HepG2 (cell line): ENCODE data around the gene CDK8.

ENCODE experiments used
- BCL6 ChIP-seq: IDR thresholded peaks from 2 replicates; pipeline ENCODE4 v1.6.1; 2016; ENCODE audit warnings: missing genetic modification reagents, missing compliant biosample characterization
- DNMT1 ChIP-seq: sonication (generic); formaldehyde crosslinking; IDR thresholded peaks from 2 replicates; pipeline ENCODE4 v1.5.1; 2020; ENCODE audit warnings: mild to moderate bottlenecking, missing genetic modification reagents
- FOXA3 ChIP-seq: IDR thresholded peaks from 2 replicates; pipeline ENCODE4 v1.6.1; 2016; ENCODE audit warnings: missing genetic modification reagents, missing compliant biosample characterization
- FOXJ3 ChIP-seq: sonication (generic); formaldehyde crosslinking; IDR thresholded peaks from 2 replicates; pipeline ENCODE4 v1.4.0; 2020; ENCODE audit warnings: missing genetic modification reagents, mild to moderate bottlenecking, borderline replicate concordance
- MXD1 ChIP-seq: sonication (generic); formaldehyde crosslinking; IDR thresholded peaks from 2 replicates; pipeline ENCODE4 v1.4.0; 2020; ENCODE audit warnings: mild to moderate bottlenecking, missing genetic modification reagents
- POLR2A ChIP-seq, 2 experiments: IDR thresholded peaks; 2 replicates each; pipeline ENCODE4 v1.6.1; 2011; ENCODE audit warnings: low read depth in 2 of 2, low read length in 2 of 2, mild to moderate bottlenecking in 1 of 2, moderate library complexity in 1 of 2; ENCODE audit not compliant: insufficient read depth in 1 of 2
- ZKSCAN1 ChIP-seq: fragments of 150-350 bp; IDR thresholded peaks from 2 replicates; pipeline ENCODE4 v1.6.1; 2014; ENCODE audit warnings: low read length
- ZNF292 ChIP-seq: sonication (generic); formaldehyde crosslinking; IDR thresholded peaks from 2 replicates; pipeline ENCODE4 v1.8.1; 2022; ENCODE audit warnings: mild to moderate bottlenecking, low read depth, missing genetic modification reagents, borderline replicate concordance
- ZNF597 ChIP-seq: sonication (generic); formaldehyde crosslinking; IDR thresholded peaks from 2 replicates; pipeline ENCODE4 v1.5.0; 2020; ENCODE audit warnings: missing genetic modification reagents
- TF ChIP-seq, protein P1 (sequence below): sonication (generic); formaldehyde crosslinking; IDR thresholded peaks from 2 replicates; pipeline ENCODE4 v1.5.0; 2020; ENCODE audit warnings: mild to moderate bottlenecking, missing genetic modification reagents, moderate library complexity
- TF ChIP-seq, protein P2 (sequence below), 2 experiments: sonication (generic) in 1 of 2; formaldehyde crosslinking in 1 of 2; IDR thresholded peaks; 2 replicates each; pipeline versions ENCODE4 v1.6.1 to v1.9.0; 2014 to 2022; ENCODE audit warnings: antibody characterized with exemption in 1 of 2, borderline replicate concordance in 1 of 2, inconsistent platforms in 1 of 2, low read depth in 1 of 2, missing genetic modification reagents in 1 of 2

DNA sequence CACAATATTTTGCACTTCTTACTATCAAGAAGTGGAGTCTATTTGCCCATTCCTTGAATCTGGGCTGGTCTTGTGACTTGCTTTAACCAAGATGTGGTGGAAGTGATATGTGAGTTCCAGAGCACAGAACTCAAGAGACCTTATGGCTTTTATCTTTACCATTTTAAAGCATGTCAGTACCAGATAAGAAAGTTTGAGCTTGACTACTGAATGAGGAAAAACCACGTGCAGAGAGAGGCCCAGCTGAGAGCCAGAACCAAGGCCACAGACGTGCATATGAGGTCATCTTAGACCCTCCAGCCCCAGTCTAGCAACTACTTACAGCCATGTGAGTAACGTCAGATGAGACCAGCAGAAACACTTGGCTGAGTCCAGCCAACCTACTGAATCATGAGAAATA, 6.3 kb upstream of the CDK8 start:
- no peak for TF ChIP-seq FOXJ3 (CRISPR knock-in tag)
- TF ChIP-seq, protein P1, sequence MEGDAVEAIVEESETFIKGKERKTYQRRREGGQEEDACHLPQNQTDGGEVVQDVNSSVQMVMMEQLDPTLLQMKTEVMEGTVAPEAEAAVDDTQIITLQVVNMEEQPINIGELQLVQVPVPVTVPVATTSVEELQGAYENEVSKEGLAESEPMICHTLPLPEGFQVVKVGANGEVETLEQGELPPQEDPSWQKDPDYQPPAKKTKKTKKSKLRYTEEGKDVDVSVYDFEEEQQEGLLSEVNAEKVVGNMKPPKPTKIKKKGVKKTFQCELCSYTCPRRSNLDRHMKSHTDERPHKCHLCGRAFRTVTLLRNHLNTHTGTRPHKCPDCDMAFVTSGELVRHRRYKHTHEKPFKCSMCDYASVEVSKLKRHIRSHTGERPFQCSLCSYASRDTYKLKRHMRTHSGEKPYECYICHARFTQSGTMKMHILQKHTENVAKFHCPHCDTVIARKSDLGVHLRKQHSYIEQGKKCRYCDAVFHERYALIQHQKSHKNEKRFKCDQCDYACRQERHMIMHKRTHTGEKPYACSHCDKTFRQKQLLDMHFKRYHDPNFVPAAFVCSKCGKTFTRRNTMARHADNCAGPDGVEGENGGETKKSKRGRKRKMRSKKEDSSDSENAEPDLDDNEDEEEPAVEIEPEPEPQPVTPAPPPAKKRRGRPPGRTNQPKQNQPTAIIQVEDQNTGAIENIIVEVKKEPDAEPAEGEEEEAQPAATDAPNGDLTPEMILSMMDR (CRISPR knock-in tag): no peak
- no peak for TF ChIP-seq ZNF597 (CRISPR knock-in tag)
- TF ChIP-seq BCL6 (CRISPR knock-in tag): no peak
- no peak for TF ChIP-seq MXD1
- TF ChIP-seq POLR2A (IDR thresholded peaks at IDR 0.05; ENCODE audit: insufficient read depth in 1 of 2, low read depth in 2 of 2, low read length in 2 of 2): no peak
- TF ChIP-seq, protein P2, sequence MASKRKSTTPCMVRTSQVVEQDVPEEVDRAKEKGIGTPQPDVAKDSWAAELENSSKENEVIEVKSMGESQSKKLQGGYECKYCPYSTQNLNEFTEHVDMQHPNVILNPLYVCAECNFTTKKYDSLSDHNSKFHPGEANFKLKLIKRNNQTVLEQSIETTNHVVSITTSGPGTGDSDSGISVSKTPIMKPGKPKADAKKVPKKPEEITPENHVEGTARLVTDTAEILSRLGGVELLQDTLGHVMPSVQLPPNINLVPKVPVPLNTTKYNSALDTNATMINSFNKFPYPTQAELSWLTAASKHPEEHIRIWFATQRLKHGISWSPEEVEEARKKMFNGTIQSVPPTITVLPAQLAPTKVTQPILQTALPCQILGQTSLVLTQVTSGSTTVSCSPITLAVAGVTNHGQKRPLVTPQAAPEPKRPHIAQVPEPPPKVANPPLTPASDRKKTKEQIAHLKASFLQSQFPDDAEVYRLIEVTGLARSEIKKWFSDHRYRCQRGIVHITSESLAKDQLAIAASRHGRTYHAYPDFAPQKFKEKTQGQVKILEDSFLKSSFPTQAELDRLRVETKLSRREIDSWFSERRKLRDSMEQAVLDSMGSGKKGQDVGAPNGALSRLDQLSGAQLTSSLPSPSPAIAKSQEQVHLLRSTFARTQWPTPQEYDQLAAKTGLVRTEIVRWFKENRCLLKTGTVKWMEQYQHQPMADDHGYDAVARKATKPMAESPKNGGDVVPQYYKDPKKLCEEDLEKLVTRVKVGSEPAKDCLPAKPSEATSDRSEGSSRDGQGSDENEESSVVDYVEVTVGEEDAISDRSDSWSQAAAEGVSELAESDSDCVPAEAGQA (IDR thresholded peaks at IDR 0.05; ENCODE audit: low read depth): no peak
- TF ChIP-seq, protein P2 (CRISPR knock-in tag; IDR thresholded peaks at IDR 0.05; ENCODE audit: borderline replicate concordance): no peak
- TF ChIP-seq FOXA3 (CRISPR knock-in tag): no peak
- no peak for TF ChIP-seq ZKSCAN1
- no peak for TF ChIP-seq ZNF292 (CRISPR knock-in tag)
- no peak for TF ChIP-seq DNMT1
